ENCODE measurements around the gene CLASP2.

Gene CLASP2

GRCh38 chr3:33590541-33590940 lies 127.5 kb downstream of the CLASP2 start:
- TF ChIP-seq TEAD4 (IDR thresholded peaks at IDR 0.05) (no peak), CEBPB (IDR thresholded peaks at IDR 0.05) (no peak), TAF1 (IDR thresholded peaks at IDR 0.05; ENCODE audit: low read depth) (no peak), USF1 (IDR thresholded peaks at IDR 0.05) (no peak), EP300 (IDR thresholded peaks at IDR 0.05; ENCODE audit: borderline replicate concordance) (no peak), FOXM1 (IDR thresholded peaks at IDR 0.05; ENCODE audit: borderline replicate concordance, low read depth) (no peak), NFIC (IDR thresholded peaks at IDR 0.05) (no peak)

GRCh38 chr3:33586402-33586801 lies 131.7 kb downstream of the CLASP2 start:
- TF ChIP-seq USF1 (IDR thresholded peaks at IDR 0.05) = no peak
- no peak for TF ChIP-seq EP300 (IDR thresholded peaks at IDR 0.05; ENCODE audit: borderline replicate concordance)
- no peak for TF ChIP-seq TCF12 (IDR thresholded peaks at IDR 0.05; ENCODE audit: low read depth)
- no peak for TF ChIP-seq TEAD4 (IDR thresholded peaks at IDR 0.05)
- no peak for TF ChIP-seq FOXM1 (IDR thresholded peaks at IDR 0.05; ENCODE audit: borderline replicate concordance, low read depth)
- TF ChIP-seq RAD21 (IDR thresholded peaks at IDR 0.05; ENCODE audit: low read depth) = no peak
- no peak for TF ChIP-seq REST (IDR thresholded peaks at IDR 0.05; ENCODE audit: low read depth)
- TF ChIP-seq CREB1 (IDR thresholded peaks at IDR 0.05; ENCODE audit: low read depth) = no peak
- TF ChIP-seq YY1 (IDR thresholded peaks at IDR 0.05; ENCODE audit: low read depth) = no peak
- no peak for TF ChIP-seq EGR1 (IDR thresholded peaks at IDR 0.05)
- no peak for TF ChIP-seq CEBPB (IDR thresholded peaks at IDR 0.05)
- no peak for TF ChIP-seq TAF1 (IDR thresholded peaks at IDR 0.05; ENCODE audit: low read depth)
- no peak for TF ChIP-seq NFIC (IDR thresholded peaks at IDR 0.05)
- no peak for TF ChIP-seq MAX (IDR thresholded peaks at IDR 0.05)
- TF ChIP-seq ZBTB7A (IDR thresholded peaks at IDR 0.05; ENCODE audit: low read depth) = no peak

- no peak for TF ChIP-seq CEBPB (IDR thresholded peaks at IDR 0.05)
- no peak for TF ChIP-seq RAD21 (IDR thresholded peaks at IDR 0.05; ENCODE audit: low read depth)
Observed at GRCh38 chr3:33582234-33582633, 135.8 kb downstream of the CLASP2 start.

- TF ChIP-seq EP300 (IDR thresholded peaks at IDR 0.05; ENCODE audit: borderline replicate concordance) (no peak), EGR1 (IDR thresholded peaks at IDR 0.05) (no peak), TAF1 (IDR thresholded peaks at IDR 0.05; ENCODE audit: low read depth) (no peak), ZBTB7A (IDR thresholded peaks at IDR 0.05; ENCODE audit: low read depth) (no peak), NFIC (IDR thresholded peaks at IDR 0.05) (no peak), CEBPB (IDR thresholded peaks at IDR 0.05) (no peak), TCF12 (IDR thresholded peaks at IDR 0.05; ENCODE audit: low read depth) (no peak), YY1 (IDR thresholded peaks at IDR 0.05; ENCODE audit: low read depth) (no peak), MAX (IDR thresholded peaks at IDR 0.05) (no peak), CREB1 (IDR thresholded peaks at IDR 0.05; ENCODE audit: low read depth) (no peak), TEAD4 (IDR thresholded peaks at IDR 0.05) (no peak), FOXM1 (IDR thresholded peaks at IDR 0.05; ENCODE audit: borderline replicate concordance, low read depth) (no peak), REST (IDR thresholded peaks at IDR 0.05; ENCODE audit: low read depth) (no peak), RAD21 (IDR thresholded peaks at IDR 0.05; ENCODE audit: low read depth) (no peak), USF1 (IDR thresholded peaks at IDR 0.05) (no peak)
Observed at GRCh38 chr3:33581666-33582065, 136.4 kb downstream of the CLASP2 start.

GRCh38 chr3:33579840-33580239 lies 138.2 kb downstream of the CLASP2 start:
- no peak for TF ChIP-seq REST (IDR thresholded peaks at IDR 0.05; ENCODE audit: low read depth)
- no peak for TF ChIP-seq EGR1 (IDR thresholded peaks at IDR 0.05)
- TF ChIP-seq RAD21 (IDR thresholded peaks at IDR 0.05; ENCODE audit: low read depth) = no peak
- no peak for TF ChIP-seq EP300 (IDR thresholded peaks at IDR 0.05; ENCODE audit: borderline replicate concordance)
- TF ChIP-seq TEAD4 (IDR thresholded peaks at IDR 0.05) = no peak
- no peak for TF ChIP-seq CEBPB (IDR thresholded peaks at IDR 0.05)
- no peak for TF ChIP-seq YY1 (IDR thresholded peaks at IDR 0.05; ENCODE audit: low read depth)
- no peak for TF ChIP-seq TAF1 (IDR thresholded peaks at IDR 0.05; ENCODE audit: low read depth)
- no peak for TF ChIP-seq TCF12 (IDR thresholded peaks at IDR 0.05; ENCODE audit: low read depth)
- no peak for TF ChIP-seq NFIC (IDR thresholded peaks at IDR 0.05)
- no peak for TF ChIP-seq CREB1 (IDR thresholded peaks at IDR 0.05; ENCODE audit: low read depth)
- no peak for TF ChIP-seq MAX (IDR thresholded peaks at IDR 0.05)
- no peak for TF ChIP-seq ZBTB7A (IDR thresholded peaks at IDR 0.05; ENCODE audit: low read depth)
- TF ChIP-seq USF1 (IDR thresholded peaks at IDR 0.05) = no peak
- TF ChIP-seq FOXM1 (IDR thresholded peaks at IDR 0.05; ENCODE audit: borderline replicate concordance, low read depth) = no peak

All from Ishikawa (cell line).